ENCODE measurements around the gene ADAMTS8. TPM values are rescaled to one million over a fixed set of nuclear protein-coding genes. Genes with fewer than 3 reads are reported as not detected.

Gene ADAMTS8
- total RNA-seq, 2 donors from 2014 or later = 1.00 to 4.0 TPM

DNA sequence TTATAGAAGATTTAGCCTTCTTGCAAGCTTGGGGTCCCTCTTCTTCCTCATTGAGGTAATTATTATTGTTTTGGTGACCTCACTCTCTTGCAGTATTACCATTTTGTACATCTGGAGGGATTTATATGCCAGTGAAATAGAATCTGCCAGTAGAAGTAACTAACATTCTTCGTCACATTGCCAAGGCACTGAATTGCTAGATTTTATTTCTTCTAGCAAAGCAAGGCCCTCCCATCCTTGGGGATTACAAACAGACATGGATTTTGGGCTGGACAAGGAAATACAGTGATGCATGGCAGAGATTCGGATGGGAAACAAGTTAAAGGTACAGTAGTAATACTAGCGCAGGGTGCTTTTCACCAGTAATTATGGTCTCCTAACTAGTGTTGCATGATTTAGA is 27.9 kb upstream of the ADAMTS8 start:
- no peak overlapping the region for H3K9ac ChIP-seq (ENCODE audit: extremely low read depth, low read length, poor library complexity, severe bottlenecking)
- H3K27me3 ChIP-seq (ENCODE audit: control insufficient read depth, insufficient read depth, low read length, poor library complexity, severe bottlenecking) = peaks cover 11% of the 10 kb centered on the region
- no peaks in the 10 kb centered on the region for H3K36me3 Mint-ChIP-seq (ENCODE audit: low read depth)
- no peaks in the 10 kb centered on the region for H3K9me3 ChIP-seq (ENCODE audit: control insufficient read depth, low read length)
- no peak overlapping the region for H3K27ac Mint-ChIP-seq
- no peaks in the 10 kb centered on the region for H3K4me1 ChIP-seq (ENCODE audit: control insufficient read depth, insufficient read depth, low read length)
- H3K4me3 Mint-ChIP-seq = no peak overlapping the region
- no peaks in the 10 kb centered on the region for H3K4me1 Mint-ChIP-seq
- H3K27ac ChIP-seq (ENCODE audit: low read depth, low read length) = no peak overlapping the region
- 97 to 100% methylated on average over 3 of the region's 3 CpGs for WGBS, 2 experiments (ENCODE audit: insufficient coverage in 1 of 2, insufficient read length in 1 of 2)
- H3K4me3 ChIP-seq (ENCODE audit: low read length) = no peak overlapping the region
- no peaks in the 10 kb centered on the region for H3K36me3 ChIP-seq (ENCODE audit: control insufficient read depth, insufficient read depth, low read length)
- no peaks in the 10 kb centered on the region for H3K9me3 Mint-ChIP-seq
- TF ChIP-seq, protein P1, sequence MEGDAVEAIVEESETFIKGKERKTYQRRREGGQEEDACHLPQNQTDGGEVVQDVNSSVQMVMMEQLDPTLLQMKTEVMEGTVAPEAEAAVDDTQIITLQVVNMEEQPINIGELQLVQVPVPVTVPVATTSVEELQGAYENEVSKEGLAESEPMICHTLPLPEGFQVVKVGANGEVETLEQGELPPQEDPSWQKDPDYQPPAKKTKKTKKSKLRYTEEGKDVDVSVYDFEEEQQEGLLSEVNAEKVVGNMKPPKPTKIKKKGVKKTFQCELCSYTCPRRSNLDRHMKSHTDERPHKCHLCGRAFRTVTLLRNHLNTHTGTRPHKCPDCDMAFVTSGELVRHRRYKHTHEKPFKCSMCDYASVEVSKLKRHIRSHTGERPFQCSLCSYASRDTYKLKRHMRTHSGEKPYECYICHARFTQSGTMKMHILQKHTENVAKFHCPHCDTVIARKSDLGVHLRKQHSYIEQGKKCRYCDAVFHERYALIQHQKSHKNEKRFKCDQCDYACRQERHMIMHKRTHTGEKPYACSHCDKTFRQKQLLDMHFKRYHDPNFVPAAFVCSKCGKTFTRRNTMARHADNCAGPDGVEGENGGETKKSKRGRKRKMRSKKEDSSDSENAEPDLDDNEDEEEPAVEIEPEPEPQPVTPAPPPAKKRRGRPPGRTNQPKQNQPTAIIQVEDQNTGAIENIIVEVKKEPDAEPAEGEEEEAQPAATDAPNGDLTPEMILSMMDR (conservative IDR thresholded peaks at IDR 0.05) = no peak
- no peak for DNase-seq
- peaks cover 33% of the 10 kb centered on the region for H3K27me3 Mint-ChIP-seq (ENCODE audit: insufficient read depth)

DNA sequence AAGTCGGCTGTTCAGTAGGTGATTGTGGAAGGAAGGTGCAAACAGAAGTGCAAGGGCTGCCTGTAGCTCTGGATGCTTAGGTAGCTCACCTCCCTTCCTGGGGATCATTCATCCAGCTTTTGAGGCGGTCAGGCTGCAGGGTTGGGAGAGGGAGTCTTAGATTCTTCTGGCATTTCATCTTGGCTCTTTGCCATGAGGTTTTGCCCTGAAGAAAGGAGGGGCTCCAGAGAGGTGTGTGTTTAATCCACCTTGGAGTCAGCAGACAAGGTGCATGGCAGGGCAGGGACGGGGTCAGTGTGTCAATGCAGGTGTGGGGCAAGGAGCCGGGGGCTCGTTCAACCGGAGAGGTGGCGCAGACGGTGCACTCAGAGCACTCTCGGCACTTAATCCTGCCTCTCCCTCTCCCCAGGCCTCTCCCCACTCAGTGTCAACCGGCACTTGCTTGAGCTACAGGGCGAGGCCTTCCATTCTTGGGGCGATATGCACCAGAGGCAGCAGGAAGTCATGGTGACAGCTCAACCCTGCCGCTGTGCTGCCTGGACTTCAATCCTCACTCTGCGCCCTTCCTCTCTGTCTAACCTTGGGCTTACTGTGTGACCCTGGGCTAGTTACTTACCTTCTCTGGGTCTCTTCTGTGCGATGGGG is 27.2 kb upstream of the ADAMTS8 start:
- H3K4me1 Mint-ChIP-seq = no peaks in the 10 kb centered on the region
- Histone ChIP-seq H3K36me3 (ENCODE audit: control insufficient read depth, insufficient read depth, low read length) (no peaks in the 10 kb centered on the region), H3K4me3 (ENCODE audit: low read length) (no peak overlapping the region), H3K27me3 (ENCODE audit: control insufficient read depth, insufficient read depth, low read length, poor library complexity, severe bottlenecking) (peaks cover 18% of the 10 kb centered on the region), H3K9me3 (ENCODE audit: control insufficient read depth, low read length) (no peaks in the 10 kb centered on the region), H3K9ac (ENCODE audit: extremely low read depth, low read length, poor library complexity, severe bottlenecking) (no peak overlapping the region), H3K4me1 (ENCODE audit: control insufficient read depth, insufficient read depth, low read length) (no peaks in the 10 kb centered on the region), H3K27ac (ENCODE audit: low read depth, low read length) (no peak overlapping the region)
- 94% methylated on average over 7 to 15 of the region's 15 CpGs for WGBS, 2 experiments (ENCODE audit: insufficient coverage in 1 of 2, insufficient read length in 1 of 2)
- TF ChIP-seq, protein P1 (conservative IDR thresholded peaks at IDR 0.05) = no peak
- no peaks in the 10 kb centered on the region for H3K9me3 Mint-ChIP-seq
- H3K36me3 Mint-ChIP-seq (ENCODE audit: low read depth) = no peaks in the 10 kb centered on the region
- no peak for DNase-seq
- peaks cover 40% of the 10 kb centered on the region for H3K27me3 Mint-ChIP-seq (ENCODE audit: insufficient read depth)
- no peak overlapping the region for H3K27ac Mint-ChIP-seq
- H3K4me3 Mint-ChIP-seq = no peak overlapping the region

DNA sequence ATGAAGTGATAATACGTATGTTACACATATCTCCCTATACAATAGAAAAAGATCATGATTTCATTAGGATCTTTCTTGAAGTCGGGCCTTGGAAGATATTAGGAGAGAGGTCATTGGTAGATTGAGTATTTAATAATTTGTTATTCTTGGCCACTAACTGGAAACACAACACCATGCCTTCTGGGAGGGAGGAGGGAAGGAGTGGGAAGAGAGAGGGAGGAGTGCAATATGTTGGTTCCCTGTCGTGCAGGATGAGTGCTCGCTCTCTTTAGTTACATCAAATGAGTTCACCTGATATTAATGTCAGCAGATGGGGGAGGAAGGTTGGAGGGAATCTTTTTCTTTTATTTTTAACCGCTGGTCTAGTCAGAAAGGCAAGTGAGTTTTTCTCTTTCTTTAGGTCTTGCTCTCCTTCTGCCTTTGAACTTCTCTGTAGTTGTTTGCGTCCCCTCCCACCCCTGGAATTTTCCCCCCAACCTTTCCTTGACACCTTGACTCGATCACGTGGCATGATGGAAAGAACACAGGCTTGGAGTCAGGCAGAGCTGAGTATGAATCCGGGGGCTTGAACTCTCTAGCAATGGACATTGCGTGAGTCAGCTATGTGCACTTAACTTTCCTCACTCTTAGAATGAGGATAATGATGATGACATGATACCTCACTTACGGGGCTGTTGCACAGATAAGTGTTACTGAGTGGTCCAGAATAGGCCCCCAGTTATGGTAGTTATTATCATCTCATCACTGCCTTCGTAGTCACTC is 26.3 kb upstream of the ADAMTS8 start:
- WGBS, 2 experiments (ENCODE audit: insufficient coverage in 1 of 2, insufficient read length in 1 of 2) = 75 to 79% methylated on average over 9 to 11 of the region's 12 CpGs
- TF ChIP-seq, protein P1 (conservative IDR thresholded peaks at IDR 0.05) = no peak
- Mint-ChIP-seq H3K9me3 (peaks cover 1% of the 10 kb centered on the region), H3K27me3 (ENCODE audit: insufficient read depth) (peaks cover 49% of the 10 kb centered on the region), H3K36me3 (ENCODE audit: low read depth) (no peaks in the 10 kb centered on the region), H3K4me3 (no peak overlapping the region), H3K27ac (no peak overlapping the region), H3K4me1 (peaks cover 3% of the 10 kb centered on the region)
- Histone ChIP-seq H3K27ac (ENCODE audit: low read depth, low read length) (no peak overlapping the region), H3K4me1 (ENCODE audit: control insufficient read depth, insufficient read depth, low read length) (no peaks in the 10 kb centered on the region), H3K4me3 (ENCODE audit: low read length) (no peak overlapping the region), H3K9me3 (ENCODE audit: control insufficient read depth, low read length) (no peaks in the 10 kb centered on the region), H3K9ac (ENCODE audit: extremely low read depth, low read length, poor library complexity, severe bottlenecking) (no peak overlapping the region), H3K36me3 (ENCODE audit: control insufficient read depth, insufficient read depth, low read length) (no peaks in the 10 kb centered on the region), H3K27me3 (ENCODE audit: control insufficient read depth, insufficient read depth, low read length, poor library complexity, severe bottlenecking) (peaks cover 27% of the 10 kb centered on the region)
- no peak for DNase-seq
